Right renal pelvis (tissue), 4 donors: ENCODE measurements around the gene USP1. TPM values are rescaled to one million over a fixed set of nuclear protein-coding genes. Genes with fewer than 3 reads are reported as not detected.
A peak's percentile ranks its signal among the peaks of the same experiment; 100 is the strongest.

ENCODE experiments used
- DNase-seq, 4 donors: peaks; one replicate each; pipeline ENCODE4 v3.0.0-alpha.2; 2013; ENCODE audit warnings: low read depth in 4 of 4, low spot score in 3 of 4, missing footprints in 1 of 4
- polyA plus RNA-seq, 4 donors: library from polyadenylated mRNA; unstranded; fragments of 120-200 nt; gene quantifications; one replicate each; pipeline ENCODE4 v1.2.1, GENCODE V29; 2013; ENCODE audit not compliant: insufficient read length in 4 of 4

Gene USP1
- 10 to 100 TPM; 62.0 to 81.6 (median 78.5) TPM for polyA plus RNA-seq

GRCh38 chr1:62436466-62437272 is at the start of gene USP1:
TSS of gene USP1 (plus strand) at chr1:62437049. CDS start at chr1:62439868, 2,819 bp downstream.
- DNase-seq, result peak; percentile 97 to 99 (median 98)

GRCh38 chr1:62389531-62389930 is 47.3 kb upstream of the USP1 start:
- DNase-seq, result no peak

GRCh38 chr1:62390071-62390470 is 46.8 kb upstream of the USP1 start:
- no peak for DNase-seq

GRCh38 chr1:62391369-62391971 is 45.4 kb upstream of the USP1 start:
- DNase-seq, result no peak

- DNase-seq, result no peak
Measured at GRCh38 chr1:62392951-62393350, 43.9 kb upstream of the USP1 start.

GRCh38 chr1:62394646-62395045 is 42.2 kb upstream of the USP1 start:
- DNase-seq, result no peak

GRCh38 chr1:62395291-62395690 is 41.6 kb upstream of the USP1 start:
- no peak for DNase-seq

GRCh38 chr1:62396871-62397270 is 40.0 kb upstream of the USP1 start:
- DNase-seq, result no peak

GRCh38 chr1:62397301-62397700 is 39.5 kb upstream of the USP1 start:
- DNase-seq, result no peak

GRCh38 chr1:62398377-62398776 is 38.5 kb upstream of the USP1 start:
- DNase-seq, result no peak

GRCh38 chr1:62401034-62401760 is 35.7 kb upstream of the USP1 start:
- DNase-seq, result no peak

GRCh38 chr1:62405247-62405646 is 31.6 kb upstream of the USP1 start:
- no peak for DNase-seq

GRCh38 chr1:62406576-62406975 is 30.3 kb upstream of the USP1 start:
- DNase-seq, result no peak

GRCh38 chr1:62407398-62408009 is 29.3 kb upstream of the USP1 start:
- peak in 3 of 4 donors; percentile 51 to 61 (median 53) for DNase-seq

- DNase-seq, result no peak
Measured at GRCh38 chr1:62415687-62416086, 21.2 kb upstream of the USP1 start.

- no peak for DNase-seq
Measured at GRCh38 chr1:62417351-62417999, 19.4 kb upstream of the USP1 start.

- no peak for DNase-seq
Measured at GRCh38 chr1:62420214-62420613, 16.6 kb upstream of the USP1 start.

- no peak for DNase-seq
Measured at GRCh38 chr1:62423580-62424242, 13.1 kb upstream of the USP1 start.

- DNase-seq, result no peak
Measured at GRCh38 chr1:62424411-62424810, 12.4 kb upstream of the USP1 start.

GRCh38 chr1:62425041-62425440 is 11.8 kb upstream of the USP1 start:
- no peak for DNase-seq
